HEK293 (cell line): ENCODE data around the gene SH3RF3.

Experiments
- GLI4 ChIP-seq: fragments of 450-650 bp; formaldehyde crosslinking; IDR thresholded peaks from 2 replicates; pipeline ENCODE4 v1.5.1; 2016; ENCODE audit warnings: missing biosample characterization, missing genetic modification characterization
- HOXA7 ChIP-seq: sonication (generic); formaldehyde crosslinking; IDR thresholded peaks from 2 replicates; pipeline ENCODE4 v1.8.1; 2022; ENCODE audit warnings: missing genetic modification reagents, borderline replicate concordance
- IKZF3 ChIP-seq: fragments of 450-650 bp; IDR thresholded peaks from 2 replicates; pipeline ENCODE4 v1.5.0; 2018; ENCODE audit warnings: missing biosample characterization, mild to moderate bottlenecking, missing genetic modification characterization, moderate library complexity
- MYNN ChIP-seq: fragments of 450-650 bp; formaldehyde crosslinking; IDR thresholded peaks from 2 replicates; pipeline ENCODE4 v1.5.1; 2016; ENCODE audit warnings: missing biosample characterization, missing genetic modification characterization, borderline replicate concordance
- TRIM28 ChIP-seq: IDR thresholded peaks from 2 replicates; pipeline ENCODE4 v1.6.1; 2011; ENCODE audit warnings: low read length, control low read depth, borderline replicate concordance
- ZNF184 ChIP-seq: fragments of 450-650 bp; IDR thresholded peaks from 2 replicates; pipeline ENCODE4 v1.5.1; 2018; ENCODE audit warnings: missing biosample characterization, mild to moderate bottlenecking, missing genetic modification characterization
- ZNF239 ChIP-seq: fragments of 450-650 bp; formaldehyde crosslinking; IDR thresholded peaks from 2 replicates; pipeline ENCODE4 v1.5.1; 2016; ENCODE audit warnings: missing biosample characterization, missing genetic modification characterization
- ZNF707 ChIP-seq: fragments of 450-650 bp; formaldehyde crosslinking; IDR thresholded peaks from 2 replicates; pipeline ENCODE4 v1.5.1; 2016; ENCODE audit warnings: missing biosample characterization, missing genetic modification characterization
- ZNF776 ChIP-seq: fragments of 450-650 bp; formaldehyde crosslinking; IDR thresholded peaks from 2 replicates; pipeline ENCODE4 v1.5.0; 2017; ENCODE audit warnings: missing biosample characterization, missing genetic modification characterization, borderline replicate concordance
- ZSCAN5A ChIP-seq: fragments of 450-650 bp; formaldehyde crosslinking; IDR thresholded peaks from 2 replicates; pipeline ENCODE4 v1.5.1; 2016; ENCODE audit warnings: missing biosample characterization, missing genetic modification characterization
- TF ChIP-seq, protein P1 (sequence below): fragments of 450-650 bp; formaldehyde crosslinking; IDR thresholded peaks from 2 replicates; pipeline ENCODE4 v1.5.1; 2016; ENCODE audit warnings: missing biosample characterization, missing genetic modification characterization
- TF ChIP-seq, protein P2 (sequence below): fragments of 450-650 bp; formaldehyde crosslinking; IDR thresholded peaks from 2 replicates; pipeline ENCODE4 v1.5.1; 2016; ENCODE audit warnings: missing biosample characterization, missing genetic modification characterization
- TF ChIP-seq, protein P3 (sequence below): fragments of 450-650 bp; formaldehyde crosslinking; optimal IDR thresholded peaks from 2 replicates; pipeline ENCODE3; 2016; ENCODE audit warnings: missing biosample characterization, mild to moderate bottlenecking, missing genetic modification characterization
- TF ChIP-seq, protein P4 (sequence below): fragments of 450-650 bp; formaldehyde crosslinking; IDR thresholded peaks from 2 replicates; pipeline ENCODE4 v1.5.1; 2016; ENCODE audit warnings: missing biosample characterization, missing genetic modification characterization

GRCh38 chr2:109500910-109501309 lies 371.9 kb downstream of the SH3RF3 start:
- TF ChIP-seq, protein P1, sequence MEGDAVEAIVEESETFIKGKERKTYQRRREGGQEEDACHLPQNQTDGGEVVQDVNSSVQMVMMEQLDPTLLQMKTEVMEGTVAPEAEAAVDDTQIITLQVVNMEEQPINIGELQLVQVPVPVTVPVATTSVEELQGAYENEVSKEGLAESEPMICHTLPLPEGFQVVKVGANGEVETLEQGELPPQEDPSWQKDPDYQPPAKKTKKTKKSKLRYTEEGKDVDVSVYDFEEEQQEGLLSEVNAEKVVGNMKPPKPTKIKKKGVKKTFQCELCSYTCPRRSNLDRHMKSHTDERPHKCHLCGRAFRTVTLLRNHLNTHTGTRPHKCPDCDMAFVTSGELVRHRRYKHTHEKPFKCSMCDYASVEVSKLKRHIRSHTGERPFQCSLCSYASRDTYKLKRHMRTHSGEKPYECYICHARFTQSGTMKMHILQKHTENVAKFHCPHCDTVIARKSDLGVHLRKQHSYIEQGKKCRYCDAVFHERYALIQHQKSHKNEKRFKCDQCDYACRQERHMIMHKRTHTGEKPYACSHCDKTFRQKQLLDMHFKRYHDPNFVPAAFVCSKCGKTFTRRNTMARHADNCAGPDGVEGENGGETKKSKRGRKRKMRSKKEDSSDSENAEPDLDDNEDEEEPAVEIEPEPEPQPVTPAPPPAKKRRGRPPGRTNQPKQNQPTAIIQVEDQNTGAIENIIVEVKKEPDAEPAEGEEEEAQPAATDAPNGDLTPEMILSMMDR (tag by site-specific recombination): no peak
- TF ChIP-seq HOXA7 (CRISPR knock-in tag) (no peak), ZNF184 (tag by site-specific recombination) (no peak), TRIM28 (no peak), ZSCAN5A (tag by site-specific recombination) (no peak), ZNF776 (no peak), ZNF707 (tag by site-specific recombination) (no peak), IKZF3 (tag by site-specific recombination) (no peak), GLI4 (tag by site-specific recombination) (no peak), ZNF239 (tag by site-specific recombination) (no peak), MYNN (tag by site-specific recombination) (no peak)
- TF ChIP-seq, protein P2, sequence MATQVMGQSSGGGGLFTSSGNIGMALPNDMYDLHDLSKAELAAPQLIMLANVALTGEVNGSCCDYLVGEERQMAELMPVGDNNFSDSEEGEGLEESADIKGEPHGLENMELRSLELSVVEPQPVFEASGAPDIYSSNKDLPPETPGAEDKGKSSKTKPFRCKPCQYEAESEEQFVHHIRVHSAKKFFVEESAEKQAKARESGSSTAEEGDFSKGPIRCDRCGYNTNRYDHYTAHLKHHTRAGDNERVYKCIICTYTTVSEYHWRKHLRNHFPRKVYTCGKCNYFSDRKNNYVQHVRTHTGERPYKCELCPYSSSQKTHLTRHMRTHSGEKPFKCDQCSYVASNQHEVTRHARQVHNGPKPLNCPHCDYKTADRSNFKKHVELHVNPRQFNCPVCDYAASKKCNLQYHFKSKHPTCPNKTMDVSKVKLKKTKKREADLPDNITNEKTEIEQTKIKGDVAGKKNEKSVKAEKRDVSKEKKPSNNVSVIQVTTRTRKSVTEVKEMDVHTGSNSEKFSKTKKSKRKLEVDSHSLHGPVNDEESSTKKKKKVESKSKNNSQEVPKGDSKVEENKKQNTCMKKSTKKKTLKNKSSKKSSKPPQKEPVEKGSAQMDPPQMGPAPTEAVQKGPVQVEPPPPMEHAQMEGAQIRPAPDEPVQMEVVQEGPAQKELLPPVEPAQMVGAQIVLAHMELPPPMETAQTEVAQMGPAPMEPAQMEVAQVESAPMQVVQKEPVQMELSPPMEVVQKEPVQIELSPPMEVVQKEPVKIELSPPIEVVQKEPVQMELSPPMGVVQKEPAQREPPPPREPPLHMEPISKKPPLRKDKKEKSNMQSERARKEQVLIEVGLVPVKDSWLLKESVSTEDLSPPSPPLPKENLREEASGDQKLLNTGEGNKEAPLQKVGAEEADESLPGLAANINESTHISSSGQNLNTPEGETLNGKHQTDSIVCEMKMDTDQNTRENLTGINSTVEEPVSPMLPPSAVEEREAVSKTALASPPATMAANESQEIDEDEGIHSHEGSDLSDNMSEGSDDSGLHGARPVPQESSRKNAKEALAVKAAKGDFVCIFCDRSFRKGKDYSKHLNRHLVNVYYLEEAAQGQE (tag by site-specific recombination): no peak
- TF ChIP-seq, protein P3, sequence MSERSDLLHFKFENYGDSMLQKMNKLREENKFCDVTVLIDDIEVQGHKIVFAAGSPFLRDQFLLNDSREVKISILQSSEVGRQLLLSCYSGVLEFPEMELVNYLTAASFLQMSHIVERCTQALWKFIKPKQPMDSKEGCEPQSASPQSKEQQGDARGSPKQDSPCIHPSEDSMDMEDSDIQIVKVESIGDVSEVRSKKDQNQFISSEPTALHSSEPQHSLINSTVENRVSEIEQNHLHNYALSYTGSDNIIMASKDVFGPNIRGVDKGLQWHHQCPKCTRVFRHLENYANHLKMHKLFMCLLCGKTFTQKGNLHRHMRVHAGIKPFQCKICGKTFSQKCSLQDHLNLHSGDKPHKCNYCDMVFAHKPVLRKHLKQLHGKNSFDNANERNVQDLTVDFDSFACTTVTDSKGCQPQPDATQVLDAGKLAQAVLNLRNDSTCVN (tag by site-specific recombination): no peak
- TF ChIP-seq, protein P4, sequence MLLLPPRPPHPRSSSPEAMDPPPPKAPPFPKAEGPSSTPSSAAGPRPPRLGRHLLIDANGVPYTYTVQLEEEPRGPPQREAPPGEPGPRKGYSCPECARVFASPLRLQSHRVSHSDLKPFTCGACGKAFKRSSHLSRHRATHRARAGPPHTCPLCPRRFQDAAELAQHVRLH (tag by site-specific recombination): no peak
